Brain pericyte (primary cell): Measurements from ENCODE around the gene CLMN.
A peak's percentile ranks its signal among the peaks of the same experiment; 100 is the strongest.

Source experiments
- DNase-seq: peaks from one replicate; pipeline ENCODE4 v3.0.0-alpha.2; 2012; ENCODE audit warnings: low read depth, low spot score

The CLMN gene

DNA sequence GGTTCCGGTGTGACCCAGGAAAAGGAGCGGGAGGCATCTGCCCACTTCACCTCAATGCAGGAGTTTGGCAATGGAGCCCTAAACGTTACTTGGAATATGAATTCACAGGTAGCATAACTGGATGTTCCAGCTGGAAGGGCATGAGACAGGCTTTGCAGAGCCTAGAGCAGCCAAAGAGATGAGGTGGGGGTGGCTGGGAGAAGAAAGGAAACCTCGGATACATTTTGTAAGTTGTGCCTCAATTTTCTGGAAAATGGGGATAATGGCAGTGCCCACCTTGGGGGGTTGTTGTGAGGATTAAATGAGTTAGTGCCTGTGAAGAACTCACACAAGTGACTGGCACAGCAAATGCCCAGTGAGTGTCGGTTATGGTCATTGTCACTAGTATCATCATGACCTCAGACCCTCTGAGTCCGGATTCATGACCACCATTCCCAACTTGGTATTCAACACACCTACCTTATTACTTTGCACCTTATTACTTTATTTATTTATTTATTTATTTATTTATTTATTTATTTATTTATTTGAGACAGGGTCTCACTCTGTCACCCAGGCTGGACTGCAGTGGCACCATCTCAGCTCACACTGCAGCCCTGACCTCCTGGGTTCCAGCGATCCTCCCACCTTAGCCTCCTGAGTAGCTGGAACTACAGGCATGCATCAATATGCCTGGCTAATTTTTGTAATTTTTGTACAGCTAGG, 56.0 kb downstream of the CLMN start:
- no peak for DNase-seq

DNA sequence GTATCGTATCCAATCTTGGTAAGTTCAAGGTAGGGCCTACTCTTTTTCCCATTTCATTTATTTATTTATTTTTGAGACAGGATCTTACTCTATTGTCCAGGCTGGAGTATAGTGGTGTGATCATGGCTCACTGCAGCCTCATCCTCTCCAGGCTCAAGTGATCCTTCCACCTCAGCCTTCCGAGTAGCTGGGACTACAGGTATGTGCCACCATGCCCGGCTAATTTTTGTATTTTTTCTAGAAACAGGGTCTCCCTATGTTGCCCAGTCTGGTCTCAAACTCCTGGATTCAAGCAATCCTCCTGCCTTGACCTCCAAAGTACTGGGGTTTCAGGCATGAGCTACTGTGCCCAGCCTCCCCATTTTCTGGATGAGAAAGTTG, 57.2 kb downstream of the CLMN start:
- no peak for DNase-seq

GRCh38 chr14:95261616-95262510, 57.8 kb downstream of the CLMN start:
- DNase-seq: no peak

- peak; percentile 51 for DNase-seq
These were observed 59.0 kb downstream of the CLMN start for GRCh38 chr14:95260537-95261361.

GRCh38 chr14:95258754-95259593, 60.7 kb downstream of the CLMN start:
- no peak for DNase-seq

- no peak for DNase-seq
These were observed 61.6 kb downstream of the CLMN start for GRCh38 chr14:95258156-95258555.

DNA sequence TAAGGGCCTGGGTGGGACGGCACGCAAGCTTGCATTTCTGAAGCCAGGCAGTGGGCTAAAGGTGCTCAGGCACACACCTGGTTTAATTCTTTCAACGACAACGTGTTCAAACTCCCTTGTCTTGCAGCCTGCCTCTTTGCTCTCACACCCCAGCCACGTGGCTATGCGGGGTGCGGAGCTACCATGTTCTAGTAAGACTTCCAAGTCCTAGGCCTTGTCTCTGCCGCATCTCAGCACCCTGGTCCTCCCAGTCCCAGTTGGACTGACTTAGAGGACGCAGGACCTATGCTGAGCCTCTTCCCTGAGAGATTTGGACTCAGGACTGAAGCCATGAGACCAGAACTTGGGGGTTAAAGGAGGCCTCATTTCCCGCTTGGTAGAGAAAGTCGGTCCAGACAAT, 62.2 kb downstream of the CLMN start:
- no peak for DNase-seq

- DNase-seq: no peak
These were observed 63.0 kb downstream of the CLMN start for GRCh38 chr14:95256776-95257060.

- DNase-seq: no peak
These were observed 63.5 kb downstream of the CLMN start for GRCh38 chr14:95256002-95256775.

DNA sequence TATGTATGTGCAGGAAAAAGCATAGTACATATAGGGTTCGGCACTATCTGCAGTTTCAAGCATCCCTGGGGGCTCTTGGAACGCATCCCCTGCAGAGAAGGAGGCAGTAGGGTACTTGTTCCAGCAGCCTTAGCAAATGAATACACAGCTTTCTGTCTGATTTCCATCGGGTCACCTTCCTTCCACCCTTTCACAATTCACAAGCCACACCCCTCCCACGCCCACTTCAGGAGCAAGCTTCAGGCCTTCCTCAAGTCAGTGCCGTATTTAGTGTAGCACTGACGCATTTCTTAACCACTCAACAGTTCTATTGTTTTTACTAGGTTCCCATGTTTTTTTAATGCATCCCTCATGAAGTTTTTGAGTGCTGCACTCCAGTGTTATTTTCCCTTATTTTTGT, 64.2 kb downstream of the CLMN start:
- DNase-seq: peak; percentile 49

DNA sequence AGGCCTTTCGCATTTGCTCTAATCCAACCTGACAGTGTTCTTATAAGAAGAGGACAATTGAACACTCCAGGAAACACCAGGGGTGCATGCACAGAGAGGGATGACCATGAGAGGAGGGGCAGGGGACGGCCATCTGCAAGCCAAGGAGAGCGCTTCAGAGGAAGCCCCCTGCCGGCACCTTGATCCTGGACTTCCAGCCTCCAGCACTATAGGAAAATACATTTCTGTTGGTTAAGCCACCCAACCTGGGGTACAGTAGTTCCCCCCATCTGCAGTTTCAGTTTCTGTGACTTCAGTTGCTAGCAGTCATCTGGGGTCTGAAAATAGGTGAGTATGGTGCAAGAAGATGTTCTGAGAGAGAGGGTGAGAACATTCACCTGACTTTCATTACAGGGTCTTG, 64.7 kb downstream of the CLMN start:
- no peak for DNase-seq

GRCh38 chr14:95254288-95254687, 65.4 kb downstream of the CLMN start:
- DNase-seq: no peak

DNA sequence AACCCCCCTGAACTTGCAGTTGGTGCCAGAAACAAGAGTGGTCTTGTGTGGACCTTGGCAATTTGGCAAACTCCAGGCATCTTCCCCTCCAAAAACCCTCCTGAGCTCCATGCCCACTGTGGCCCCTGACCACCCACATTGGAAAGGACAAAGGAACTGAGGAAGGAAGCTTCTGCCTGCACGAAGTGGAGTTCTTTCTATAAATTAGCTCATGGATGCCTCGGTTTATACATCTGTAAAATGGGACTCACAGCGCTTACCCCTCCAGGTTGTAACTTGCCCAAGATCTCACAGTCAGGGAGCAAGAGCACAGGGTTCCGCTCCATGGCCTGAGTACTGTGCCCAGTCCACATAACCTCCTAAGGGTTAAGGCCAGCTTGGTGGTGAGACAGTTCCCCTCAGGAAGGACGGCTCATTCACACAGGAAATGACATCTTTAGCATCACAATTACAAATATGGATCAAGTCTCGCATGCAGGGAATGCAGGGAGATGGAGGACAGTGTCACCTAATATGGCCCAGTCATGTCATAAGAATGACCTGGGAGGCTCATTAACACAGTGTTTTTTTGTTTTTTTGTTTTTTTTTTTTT, 66.6 kb downstream of the CLMN start:
- no peak for DNase-seq

- no peak for DNase-seq
These were observed 67.5 kb downstream of the CLMN start for GRCh38 chr14:95252219-95252618.

GRCh38 chr14:95250936-95251335, 68.8 kb downstream of the CLMN start:
- DNase-seq: no peak

- DNase-seq: no peak
These were observed 69.5 kb downstream of the CLMN start for GRCh38 chr14:95250140-95250769.

DNA sequence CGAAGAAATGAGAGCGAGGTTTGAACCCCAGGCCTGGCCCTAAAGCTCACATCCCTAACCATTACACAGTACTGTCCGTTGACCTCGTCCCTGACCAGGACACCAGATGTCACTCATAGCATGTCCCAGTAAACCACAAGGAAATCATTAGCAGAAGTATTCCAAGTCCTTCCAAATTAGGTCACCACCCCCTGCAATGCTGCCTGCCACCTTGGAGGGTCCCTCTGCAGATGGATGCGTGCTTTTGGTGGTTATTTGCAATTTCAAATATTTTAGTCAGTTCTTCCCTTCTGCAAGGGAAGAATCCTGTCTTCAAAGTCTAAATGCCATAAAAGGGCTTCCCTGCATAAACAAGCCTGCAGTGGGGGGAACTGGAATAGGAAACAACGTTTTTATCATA, 71.3 kb downstream of the CLMN start:
- DNase-seq: no peak

- no peak for DNase-seq
These were observed 72.8 kb downstream of the CLMN start for GRCh38 chr14:95246870-95247269.

GRCh38 chr14:95245334-95245733, 74.4 kb downstream of the CLMN start:
- no peak for DNase-seq

DNA sequence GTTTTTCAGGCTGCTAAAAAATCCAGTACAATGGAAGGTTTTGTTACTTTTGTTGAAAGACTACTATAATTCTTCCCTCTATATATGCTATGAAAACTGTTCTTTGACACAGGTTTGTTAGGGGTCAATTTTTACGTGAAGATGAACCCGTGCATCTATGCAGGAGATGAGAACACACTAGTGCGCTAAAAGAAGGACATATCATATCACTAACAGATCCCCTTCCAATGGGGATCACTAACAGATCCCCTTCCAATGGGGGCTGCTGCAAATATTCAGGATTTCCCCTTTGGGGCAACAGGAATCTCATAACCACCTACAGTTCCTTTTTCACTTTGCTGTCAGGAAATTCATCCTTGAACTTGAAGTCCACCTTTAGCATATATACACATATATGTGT, 75.1 kb downstream of the CLMN start:
- no peak for DNase-seq
